Measurements from ENCODE around the gene UGT1A5. TPM values are rescaled to one million over a fixed set of nuclear protein-coding genes. Genes with fewer than 3 reads are reported as not detected.

The UGT1A5 gene
- total RNA-seq, 2 experiments from 2014 or later = not detected

GRCh38 chr2:233791883-233792329 is 79.2 kb downstream of the UGT1A5 start:
- TF ChIP-seq, protein P1, sequence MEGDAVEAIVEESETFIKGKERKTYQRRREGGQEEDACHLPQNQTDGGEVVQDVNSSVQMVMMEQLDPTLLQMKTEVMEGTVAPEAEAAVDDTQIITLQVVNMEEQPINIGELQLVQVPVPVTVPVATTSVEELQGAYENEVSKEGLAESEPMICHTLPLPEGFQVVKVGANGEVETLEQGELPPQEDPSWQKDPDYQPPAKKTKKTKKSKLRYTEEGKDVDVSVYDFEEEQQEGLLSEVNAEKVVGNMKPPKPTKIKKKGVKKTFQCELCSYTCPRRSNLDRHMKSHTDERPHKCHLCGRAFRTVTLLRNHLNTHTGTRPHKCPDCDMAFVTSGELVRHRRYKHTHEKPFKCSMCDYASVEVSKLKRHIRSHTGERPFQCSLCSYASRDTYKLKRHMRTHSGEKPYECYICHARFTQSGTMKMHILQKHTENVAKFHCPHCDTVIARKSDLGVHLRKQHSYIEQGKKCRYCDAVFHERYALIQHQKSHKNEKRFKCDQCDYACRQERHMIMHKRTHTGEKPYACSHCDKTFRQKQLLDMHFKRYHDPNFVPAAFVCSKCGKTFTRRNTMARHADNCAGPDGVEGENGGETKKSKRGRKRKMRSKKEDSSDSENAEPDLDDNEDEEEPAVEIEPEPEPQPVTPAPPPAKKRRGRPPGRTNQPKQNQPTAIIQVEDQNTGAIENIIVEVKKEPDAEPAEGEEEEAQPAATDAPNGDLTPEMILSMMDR (IDR thresholded peaks at IDR 0.05) = no peak
- intact Hi-C loops (cut with micrococcal nuclease) = no loop called here
- Mint-ChIP-seq H3K36me3 (ENCODE audit: low read depth) (no peaks in the 10 kb centered on the region), H3K27ac (no peak overlapping the region), H3K27me3 (no peaks in the 10 kb centered on the region), H3K4me1 (ENCODE audit: low read depth) (no peaks in the 10 kb centered on the region), H3K4me3 (no peak overlapping the region), H3K9me3 (no peaks in the 10 kb centered on the region)
- ChIA-PET CTCF (no interaction called here), POLR2A (no interaction called here)
- ATAC-seq = no peak
- no peak for DNase-seq

DNA sequence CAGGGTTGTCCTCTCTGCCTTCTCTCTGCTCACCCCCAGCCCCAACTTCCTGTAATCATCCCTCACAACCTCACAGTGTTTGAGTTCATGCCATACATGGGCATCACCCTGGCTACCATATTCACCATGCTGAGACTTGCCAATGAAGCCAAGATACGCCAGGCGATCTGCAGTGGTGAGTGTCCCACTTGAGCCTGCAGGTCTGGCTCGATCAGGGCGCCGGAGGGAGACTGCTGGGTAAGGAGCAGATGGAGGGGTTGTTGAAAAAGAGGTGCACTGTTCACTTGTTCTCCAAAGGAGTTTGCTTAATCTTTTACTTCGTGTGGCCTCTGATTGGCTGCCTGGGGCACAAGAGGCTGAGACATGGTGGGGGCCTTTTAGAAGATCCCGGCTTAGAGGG is 80.0 kb downstream of the UGT1A5 start:
- TF ChIP-seq, protein P1 (IDR thresholded peaks at IDR 0.05) = no peak
- no peaks in the 10 kb centered on the region for H3K36me3 Mint-ChIP-seq (ENCODE audit: low read depth)
- no peaks in the 10 kb centered on the region for H3K4me1 Mint-ChIP-seq (ENCODE audit: low read depth)
- H3K27ac Mint-ChIP-seq = no peak overlapping the region
- intact Hi-C loops (cut with micrococcal nuclease) = no loop called here
- no peaks in the 10 kb centered on the region for H3K27me3 Mint-ChIP-seq
- ChIA-PET POLR2A (no interaction called here), CTCF (no interaction called here)
- no peaks in the 10 kb centered on the region for H3K9me3 Mint-ChIP-seq
- ATAC-seq (no peak), DNase-seq (no peak)
- no peak overlapping the region for H3K4me3 Mint-ChIP-seq

GRCh38 chr2:233793465-233794127 is 80.9 kb downstream of the UGT1A5 start:
- ChIA-PET CTCF (no interaction called here), POLR2A (no interaction called here)
- Mint-ChIP-seq H3K9me3 (no peaks in the 10 kb centered on the region), H3K36me3 (ENCODE audit: low read depth) (no peaks in the 10 kb centered on the region), H3K4me3 (no peak overlapping the region), H3K27ac (no peak overlapping the region), H3K27me3 (no peaks in the 10 kb centered on the region), H3K4me1 (ENCODE audit: low read depth) (no peaks in the 10 kb centered on the region)
- TF ChIP-seq, protein P1 (IDR thresholded peaks at IDR 0.05) = no peak
- intact Hi-C loops (cut with micrococcal nuclease) = no loop called here
- no peak for DNase-seq
- ATAC-seq = no peak

- ChIA-PET CTCF (no interaction called here), POLR2A (no interaction called here)
- no peak overlapping the region for H3K4me3 Mint-ChIP-seq
- no peaks in the 10 kb centered on the region for H3K9me3 Mint-ChIP-seq
- H3K36me3 Mint-ChIP-seq (ENCODE audit: low read depth) = no peaks in the 10 kb centered on the region
- no peaks in the 10 kb centered on the region for H3K27me3 Mint-ChIP-seq
- H3K27ac Mint-ChIP-seq = no peak overlapping the region
- intact Hi-C loops (cut with micrococcal nuclease) = no loop called here
- no peaks in the 10 kb centered on the region for H3K4me1 Mint-ChIP-seq (ENCODE audit: low read depth)
- DNase-seq = no peak
- no peak for ATAC-seq
- TF ChIP-seq, protein P1 (IDR thresholded peaks at IDR 0.05) = no peak
Measured at GRCh38 chr2:233794128-233794658, 81.5 kb downstream of the UGT1A5 start.

DNA sequence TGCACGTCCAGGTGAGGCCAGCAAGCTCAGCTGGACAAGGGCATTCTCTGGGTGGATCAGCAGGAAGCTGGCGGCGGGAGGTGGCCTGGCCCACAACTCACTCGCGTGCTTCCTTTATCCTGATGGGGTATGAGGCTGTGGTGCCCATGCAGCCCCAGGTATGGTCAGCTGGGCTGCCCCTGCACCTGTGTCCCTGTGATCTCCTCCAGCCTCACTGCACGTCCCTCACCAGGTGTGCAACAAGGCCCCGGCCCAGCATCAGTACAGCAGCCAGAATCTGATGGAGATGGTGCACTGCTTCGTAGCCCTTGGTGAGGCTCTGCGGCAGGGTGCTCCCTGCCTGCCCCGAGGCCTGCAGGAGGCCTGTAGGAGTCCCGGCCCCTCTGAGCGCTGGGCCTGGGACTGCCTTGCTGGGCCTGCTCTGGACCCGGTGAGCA is 83.0 kb downstream of the UGT1A5 start:
- TF ChIP-seq, protein P1 (IDR thresholded peaks at IDR 0.05) = no peak
- POLR2A ChIA-PET = no interaction called here
- H3K4me3 Mint-ChIP-seq = no peak overlapping the region
- DNase-seq = no peak
- no peaks in the 10 kb centered on the region for H3K4me1 Mint-ChIP-seq (ENCODE audit: low read depth)
- H3K27me3 Mint-ChIP-seq = no peaks in the 10 kb centered on the region
- no peaks in the 10 kb centered on the region for H3K36me3 Mint-ChIP-seq (ENCODE audit: low read depth)
- intact Hi-C loops (cut with micrococcal nuclease) = no loop called here
- H3K27ac Mint-ChIP-seq = no peak overlapping the region
- CTCF ChIA-PET = interaction anchor here (1.7 kb wide), 1 partner anchor 9 kb away, joined by 5 read pairs; no protein-coding TSS in a partner anchor
- H3K9me3 Mint-ChIP-seq = no peaks in the 10 kb centered on the region
- no peak for ATAC-seq

Measured in activated CD8-positive, alpha-beta T cell treated with anti-CD3 and anti-CD28 coated beads for 36 hours (primary cell).